ENCODE results near the gene ATP8B2.

DNA sequence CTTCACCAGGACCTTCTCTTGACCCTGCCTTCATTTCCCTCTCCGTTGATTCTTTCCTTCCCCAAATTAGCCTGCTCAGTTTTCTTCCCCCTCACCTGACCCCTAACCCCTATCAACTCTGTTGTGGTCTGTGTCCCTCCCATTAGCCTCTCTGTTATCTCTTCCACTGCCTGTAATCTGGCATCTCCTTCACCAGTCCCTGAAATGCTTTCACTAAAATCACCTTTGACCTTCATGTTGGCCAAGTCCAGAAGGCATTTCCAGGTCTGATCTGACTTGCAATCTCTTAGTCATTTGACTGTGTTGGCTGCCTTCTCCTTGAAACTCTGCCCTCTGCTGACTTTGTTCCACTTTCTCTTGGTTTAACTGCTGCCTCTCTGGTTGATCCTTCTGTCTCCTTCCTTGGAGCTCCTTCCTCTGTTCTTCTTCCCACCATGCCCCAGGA is 28.2 kb downstream of the ATP8B2 start:
- TF ChIP-seq CTCF (IDR thresholded peaks at IDR 0.05; ENCODE audit: insufficient read depth, low read depth, low read length) (peak; percentile 14), EZH2 (IDR thresholded peaks at IDR 0.05; ENCODE audit: insufficient read depth, low read length) (no peak)

Data from astrocyte (in vitro differentiated cells and primary cell).